HCT116 (cell line): Measurements from ENCODE around the gene DDX52. TPM values are rescaled to one million over a fixed set of nuclear protein-coding genes. Genes with fewer than 3 reads are reported as not detected.
A peak's percentile ranks its signal among the peaks of the same experiment; 100 is the strongest.

ENCODE experiments used
- ATF3 ChIP-seq: IDR thresholded peaks from 2 replicates; pipeline ENCODE4 v1.6.1; 2012
- CTCF ChIP-seq, 3 experiments: fragments of 200-600 bp in 1 of 3; sonication (generic) in 1 of 3; IDR thresholded peaks in 2 of 3; conservative IDR thresholded peaks in 1 of 3; 2 replicates each; pipeline ENCODE4 v1.5.1; 2012 to 2017; ENCODE audit warnings: low read depth in 2 of 3, low read length in 2 of 3, antibody characterized with exemption in 1 of 3, borderline replicate concordance in 1 of 3, control low read depth in 1 of 3, mild to moderate bottlenecking in 1 of 3, mixed read lengths in 1 of 3, mixed run types in 1 of 3, moderate library complexity in 1 of 3; ENCODE audit not compliant: insufficient read depth in 1 of 3
- EGR1 ChIP-seq: IDR thresholded peaks from 2 replicates; pipeline ENCODE4 v1.6.1; 2012; ENCODE audit warnings: low read depth
- EZH2phosphoT487 ChIP-seq: fragments of 200-600 bp; IDR thresholded peaks from 2 replicates; pipeline ENCODE4 v1.6.1; 2018; ENCODE audit warnings: antibody characterized with exemption, borderline replicate concordance
- RAD21 ChIP-seq: IDR thresholded peaks from 2 replicates; pipeline ENCODE4 v1.6.1; 2012; ENCODE audit warnings: low read depth, mild to moderate bottlenecking
- REST ChIP-seq: IDR thresholded peaks from 2 replicates; pipeline ENCODE4 v1.6.1; 2012; ENCODE audit warnings: low read depth
- ZFX ChIP-seq: fragments of 450-650 bp; IDR thresholded peaks from 2 replicates; pipeline ENCODE4 v1.6.1; 2017
- total RNA-seq: library from RNA; stranded (reverse); gene quantifications from one replicate; pipeline ENCODE4 v1.2.1, GENCODE V29; 2021; ENCODE audit not compliant: unreplicated experiment

The DDX52 gene
- total RNA-seq, 1 experiment from 2014 or later = 45.4 TPM

GRCh38 chr17:37609170-37610040 is 33.8 kb downstream of the DDX52 start, which contains the start of gene SYNRG (continued):
- TF ChIP-seq ATF3 (no peak), EGR1 (peak; percentile 62), EZH2phosphoT487 (no peak), REST (no peak), ZFX (no peak; the same call in 1 of the 2 replicates), RAD21 (peak; percentile 34), CTCF (IDR thresholded peaks at IDR 0.05 in 2 of 3, conservative IDR thresholded peaks at IDR 0.05 in 1 of 3; ENCODE audit: borderline replicate concordance in 1 of 3, insufficient read depth in 1 of 3, low read depth in 2 of 3, low read length in 2 of 3) (peak in 2 of 3 experiments; percentile 23 to 29; a peak in 2 of 6 replicates)
